Raji (cell line): ENCODE measurements around the gene CPNE6.

Experiments
- POLR2A ChIP-seq: IDR thresholded peaks from 2 replicates; pipeline ENCODE4 v1.6.1; 2011; ENCODE audit warnings: low read depth, low read length, control low read depth; ENCODE audit not compliant: insufficient read depth

Gene CPNE6

GRCh38 chr14:24103451-24103850, 32.1 kb downstream of the CPNE6 start:
- TF ChIP-seq POLR2A, result no peak

GRCh38 chr14:24106672-24107271, 35.4 kb downstream of the CPNE6 start:
- no peak for TF ChIP-seq POLR2A

GRCh38 chr14:24108336-24108874, 37.0 kb downstream of the CPNE6 start:
- TF ChIP-seq POLR2A, result no peak

GRCh38 chr14:24110060-24110459, 38.7 kb downstream of the CPNE6 start:
- TF ChIP-seq POLR2A, result no peak

GRCh38 chr14:24110523-24110922, 39.2 kb downstream of the CPNE6 start:
- no peak for TF ChIP-seq POLR2A

- no peak for TF ChIP-seq POLR2A
These were observed 42.0 kb downstream of the CPNE6 start for GRCh38 chr14:24113379-24113800.

- peak; percentile 82 for TF ChIP-seq POLR2A
These were observed 42.6 kb downstream of the CPNE6 start for GRCh38 chr14:24113801-24114531.

- peak; percentile 34 for TF ChIP-seq POLR2A
These were observed 43.4 kb downstream of the CPNE6 start, which contains the start of the genes DCAF11 and NRL for GRCh38 chr14:24114532-24115421. TSS of gene DCAF11 (plus strand) at chr14:24114777. CDS start at chr14:24115595, 818 bp downstream. TSS of gene NRL (minus strand) at chr14:24114949. CDS start at chr14:24082848, 32,101 bp downstream.

- TF ChIP-seq POLR2A, result no peak
These were observed 44.2 kb downstream of the CPNE6 start for GRCh38 chr14:24115422-24116127.

GRCh38 chr14:24116128-24116814, 44.9 kb downstream of the CPNE6 start:
- TF ChIP-seq POLR2A, result no peak

- no peak for TF ChIP-seq POLR2A
These were observed 45.8 kb downstream of the CPNE6 start for GRCh38 chr14:24117179-24117578.

GRCh38 chr14:24119691-24120090, 48.3 kb downstream of the CPNE6 start:
- TF ChIP-seq POLR2A, result no peak

- no peak for TF ChIP-seq POLR2A
These were observed 49.8 kb downstream of the CPNE6 start for GRCh38 chr14:24121210-24121609.

- TF ChIP-seq POLR2A, result no peak
These were observed 51.1 kb downstream of the CPNE6 start for GRCh38 chr14:24122416-24122815.

- TF ChIP-seq POLR2A, result no peak
These were observed 51.5 kb downstream of the CPNE6 start for GRCh38 chr14:24122898-24123297.
